ENCODE results near the gene TSPOAP1. TPM values are rescaled to one million over a fixed set of nuclear protein-coding genes. Genes with fewer than 3 reads are reported as not detected.

The TSPOAP1 gene
- total and polyA plus RNA-seq, 2 experiments from 2014 or later, result 15.4 to 19.0 TPM

GRCh38 chr17:58308173-58308984 is 20.2 kb downstream of the TSPOAP1 start:
- DNase-seq (ENCODE audit: low spot score), result no peak
- Histone ChIP-seq H3K9me2 (replicated peaks; ENCODE audit: insufficient read depth) (no peaks in the 10 kb centered on the region), H3K4me1 (ENCODE audit: insufficient read depth) (no peaks in the 10 kb centered on the region), H3K79me2 (no peaks in the 10 kb centered on the region), H3K4me2 (no peak overlapping the region), H3K27ac (no peak overlapping the region), H3K36me3 (replicated peaks; ENCODE audit: insufficient read depth, low read depth) (no peaks in the 10 kb centered on the region), H4K20me1 (ENCODE audit: insufficient read depth, poor library complexity, severe bottlenecking) (no peaks in the 10 kb centered on the region), H3K27me3 (no peaks in the 10 kb centered on the region), H3K9me3 (ENCODE audit: low read depth) (no peaks in the 10 kb centered on the region), H2AFZ (no peak overlapping the region), H3K4me3 (no peak overlapping the region)
- 83% methylated on average over 32 of the region's 32 CpGs for WGBS (ENCODE audit: low lambda C conversion rate, missing lambda C conversion rate)
- TF ChIP-seq, protein P1, sequence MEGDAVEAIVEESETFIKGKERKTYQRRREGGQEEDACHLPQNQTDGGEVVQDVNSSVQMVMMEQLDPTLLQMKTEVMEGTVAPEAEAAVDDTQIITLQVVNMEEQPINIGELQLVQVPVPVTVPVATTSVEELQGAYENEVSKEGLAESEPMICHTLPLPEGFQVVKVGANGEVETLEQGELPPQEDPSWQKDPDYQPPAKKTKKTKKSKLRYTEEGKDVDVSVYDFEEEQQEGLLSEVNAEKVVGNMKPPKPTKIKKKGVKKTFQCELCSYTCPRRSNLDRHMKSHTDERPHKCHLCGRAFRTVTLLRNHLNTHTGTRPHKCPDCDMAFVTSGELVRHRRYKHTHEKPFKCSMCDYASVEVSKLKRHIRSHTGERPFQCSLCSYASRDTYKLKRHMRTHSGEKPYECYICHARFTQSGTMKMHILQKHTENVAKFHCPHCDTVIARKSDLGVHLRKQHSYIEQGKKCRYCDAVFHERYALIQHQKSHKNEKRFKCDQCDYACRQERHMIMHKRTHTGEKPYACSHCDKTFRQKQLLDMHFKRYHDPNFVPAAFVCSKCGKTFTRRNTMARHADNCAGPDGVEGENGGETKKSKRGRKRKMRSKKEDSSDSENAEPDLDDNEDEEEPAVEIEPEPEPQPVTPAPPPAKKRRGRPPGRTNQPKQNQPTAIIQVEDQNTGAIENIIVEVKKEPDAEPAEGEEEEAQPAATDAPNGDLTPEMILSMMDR (IDR thresholded peaks at IDR 0.05; ENCODE audit: poor library complexity), result peak; percentile 9
- TF ChIP-seq EZH2phosphoT487 (IDR thresholded peaks at IDR 0.05; ENCODE audit: low read depth, severe bottlenecking, unreplicated experiment), result no peak

DNA sequence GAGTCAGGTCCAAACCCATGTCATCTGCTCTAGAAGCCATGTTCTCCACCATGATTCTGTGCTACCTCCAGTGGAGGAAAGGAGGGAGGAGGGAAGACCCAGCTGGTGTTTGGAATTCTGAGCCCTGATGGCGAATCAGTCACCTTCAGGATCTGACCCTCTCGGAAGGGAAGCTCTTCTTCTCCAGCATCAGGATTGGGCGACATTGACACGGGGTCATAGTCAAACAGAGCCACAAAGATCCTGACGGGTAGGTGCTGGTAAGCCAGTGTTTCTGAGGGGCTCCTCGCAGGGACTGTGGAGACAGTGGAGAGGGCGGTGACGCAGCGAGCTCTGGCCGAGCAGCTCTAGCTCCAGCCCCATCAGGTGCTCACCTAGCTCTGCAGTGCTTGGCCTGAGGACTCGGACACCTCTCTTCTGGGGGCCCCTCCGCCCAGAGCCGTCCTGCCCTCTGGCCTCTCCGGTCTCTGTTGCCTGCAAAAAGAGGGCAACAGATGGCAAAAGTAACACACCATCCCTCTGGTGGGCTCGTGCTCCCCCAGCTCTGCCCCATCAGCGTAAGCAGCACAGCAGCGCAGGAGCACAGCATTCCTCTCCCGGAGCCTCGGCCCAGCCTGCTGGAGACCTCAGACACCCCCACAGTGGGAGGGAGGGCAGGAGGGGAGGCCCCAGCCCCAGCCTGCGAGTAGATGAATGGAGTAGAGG is 21.0 kb downstream of the TSPOAP1 start:
- 91% methylated on average over 20 of the region's 20 CpGs for WGBS (ENCODE audit: low lambda C conversion rate, missing lambda C conversion rate)
- Histone ChIP-seq H3K27me3 (no peaks in the 10 kb centered on the region), H3K79me2 (no peaks in the 10 kb centered on the region), H3K9me2 (replicated peaks; ENCODE audit: insufficient read depth) (no peaks in the 10 kb centered on the region), H3K36me3 (replicated peaks; ENCODE audit: insufficient read depth, low read depth) (no peaks in the 10 kb centered on the region), H3K4me2 (no peak overlapping the region), H3K4me1 (ENCODE audit: insufficient read depth) (no peaks in the 10 kb centered on the region), H2AFZ (no peak overlapping the region), H4K20me1 (ENCODE audit: insufficient read depth, poor library complexity, severe bottlenecking) (no peaks in the 10 kb centered on the region), H3K27ac (no peak overlapping the region), H3K4me3 (no peak overlapping the region), H3K9me3 (ENCODE audit: low read depth) (no peaks in the 10 kb centered on the region)
- no peak for DNase-seq (ENCODE audit: low spot score)
- TF ChIP-seq, protein P1 (IDR thresholded peaks at IDR 0.05; ENCODE audit: poor library complexity), result no peak
- TF ChIP-seq EZH2phosphoT487 (IDR thresholded peaks at IDR 0.05; ENCODE audit: low read depth, severe bottlenecking, unreplicated experiment), result no peak
- no peak for TF ChIP-seq EZH2 (IDR thresholded peaks at IDR 0.05; ENCODE audit: borderline replicate concordance)

DNA sequence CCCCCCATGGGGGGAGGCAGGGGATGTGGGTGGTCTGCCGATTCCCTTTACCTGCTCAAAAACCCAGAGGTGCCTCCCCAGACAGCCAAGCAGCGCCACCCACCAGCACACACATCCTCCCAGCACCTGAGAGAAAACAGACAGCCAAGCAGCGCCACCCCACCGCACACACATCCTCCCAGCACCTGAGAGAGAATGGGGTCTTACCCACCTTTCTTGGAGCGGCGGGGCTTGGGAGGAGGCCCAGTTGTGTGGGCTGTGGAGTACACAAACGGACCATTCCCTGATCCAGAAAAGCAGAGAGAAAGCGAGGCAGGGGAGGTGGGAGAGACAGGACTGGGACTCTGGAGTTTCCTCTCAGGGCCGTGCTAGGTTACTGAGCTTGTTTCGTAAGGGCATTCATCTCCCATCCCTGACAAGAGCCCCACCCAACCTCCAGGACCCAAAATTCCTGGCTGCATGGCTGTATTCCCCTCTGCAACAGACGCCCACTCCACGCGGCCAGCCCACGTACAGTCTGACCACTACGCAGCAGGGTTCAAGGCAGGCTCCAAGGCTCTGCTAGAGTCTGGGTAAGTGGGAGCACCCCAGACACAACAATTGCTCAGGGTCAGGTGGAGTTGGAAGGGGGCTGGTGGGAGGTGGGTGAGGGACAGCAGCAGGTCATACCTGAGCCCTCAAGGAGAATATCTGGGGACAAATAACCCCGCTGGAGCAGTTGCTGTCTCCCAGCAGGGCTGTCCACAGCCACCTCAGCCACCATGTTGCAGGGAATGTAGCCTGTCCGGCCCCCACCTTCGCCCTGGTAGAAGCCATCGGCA is 22.3 kb downstream of the TSPOAP1 start:
- Histone ChIP-seq H3K4me2 (no peak overlapping the region), H3K27ac (no peak overlapping the region), H3K79me2 (no peaks in the 10 kb centered on the region), H3K4me3 (no peak overlapping the region), H3K36me3 (replicated peaks; ENCODE audit: insufficient read depth, low read depth) (no peaks in the 10 kb centered on the region), H2AFZ (no peak overlapping the region), H3K4me1 (ENCODE audit: insufficient read depth) (no peaks in the 10 kb centered on the region), H3K9me3 (ENCODE audit: low read depth) (no peaks in the 10 kb centered on the region), H4K20me1 (ENCODE audit: insufficient read depth, poor library complexity, severe bottlenecking) (no peaks in the 10 kb centered on the region), H3K9me2 (replicated peaks; ENCODE audit: insufficient read depth) (no peaks in the 10 kb centered on the region), H3K27me3 (no peaks in the 10 kb centered on the region)
- 95% methylated on average over 19 of the region's 19 CpGs for WGBS (ENCODE audit: low lambda C conversion rate, missing lambda C conversion rate)
- no peak for DNase-seq (ENCODE audit: low spot score)
- TF ChIP-seq EZH2phosphoT487 (IDR thresholded peaks at IDR 0.05; ENCODE audit: low read depth, severe bottlenecking, unreplicated experiment) (no peak), EZH2 (IDR thresholded peaks at IDR 0.05; ENCODE audit: borderline replicate concordance) (no peak)
- TF ChIP-seq, protein P1 (IDR thresholded peaks at IDR 0.05; ENCODE audit: poor library complexity), result no peak

Data from hepatocyte (in vitro differentiated cells).